CD4-positive, alpha-beta T cell (primary cell): ENCODE measurements around the gene BICD1. TPM values are rescaled to one million over a fixed set of nuclear protein-coding genes. Genes with fewer than 3 reads are reported as not detected.

Source experiments
- ATAC-seq: fragments of 200-7000 bp; cut with Tn5 transposase; one replicate; pipeline ENCODE4 v1.10.0; 2022; ENCODE audit warnings: mild to moderate bottlenecking; ENCODE audit not compliant: poor library complexity
- CTCF ChIA-PET: fragments of 350-600 bp; sonication (Branson Sonifier 250); formaldehyde crosslinking; loops from one replicate; lab custom pipeline; 2021; ENCODE audit warnings: antibody characterized with exemption, inconsistent platforms; lab: Charles Lee
- POLR2A ChIA-PET: fragments of 350-600 bp; sonication (Branson Sonifier 250); formaldehyde crosslinking; loops from one replicate; lab custom pipeline; 2021; ENCODE audit warnings: antibody characterized with exemption, inconsistent platforms; lab: Charles Lee
- DNase-seq, 14 experiments: peaks; one replicate each; pipeline ENCODE4 v3.0.0-alpha.2; 2013 to 2020; ENCODE audit warnings: mixed read lengths in 2 of 14
- H3K27ac ChIP-seq, 2 donors: one replicate each; pipeline versions ENCODE4 v1.5.1 to v1.7.0; 2013; ENCODE audit warnings: low read length in 2 of 2, low read depth in 1 of 2, mild to moderate bottlenecking in 1 of 2
- H3K27me3 ChIP-seq, 2 experiments: 1 replicate in 1 of 2; 2 replicates in 1 of 2; pipeline versions ENCODE4 v1.6.1 to v1.7.0; 2013; ENCODE audit warnings: low read length in 2 of 2, control low read depth in 1 of 2, mild to moderate bottlenecking in 1 of 2, moderate library complexity in 1 of 2; ENCODE audit not compliant: insufficient read depth in 2 of 2, control insufficient read depth in 1 of 2
- H3K36me3 ChIP-seq: one replicate; pipeline ENCODE4 v1.6.1; 2013; ENCODE audit warnings: low read length, control low read depth; ENCODE audit not compliant: insufficient read depth
- H3K4me1 ChIP-seq: one replicate; pipeline ENCODE4 v1.6.1; 2013; ENCODE audit warnings: low read length, control low read depth; ENCODE audit not compliant: insufficient read depth
- H3K4me3 ChIP-seq: one replicate; pipeline ENCODE4 v1.5.1; 2013; ENCODE audit warnings: mild to moderate bottlenecking, low read length, moderate library complexity
- H3K9me3 ChIP-seq, 2 experiments: 1 replicate in 1 of 2; 2 replicates in 1 of 2; pipeline versions ENCODE4 v1.6.1 to v1.7.0; 2013; ENCODE audit warnings: low read length in 2 of 2, mild to moderate bottlenecking in 2 of 2, control low read depth in 1 of 2, moderate library complexity in 1 of 2; ENCODE audit not compliant: control insufficient read depth in 1 of 2, insufficient read depth in 1 of 2
- H3K27ac Mint-ChIP-seq: one replicate; pipeline ENCODE4 v1.8.0; 2020; ENCODE audit warnings: mixed read lengths
- H3K27me3 Mint-ChIP-seq: one replicate; pipeline ENCODE4 v1.8.0; 2021; ENCODE audit warnings: mixed read lengths
- H3K36me3 Mint-ChIP-seq: one replicate; pipeline ENCODE4 v1.8.0; 2021; ENCODE audit warnings: low read depth, mixed read lengths
- H3K4me1 Mint-ChIP-seq: one replicate; pipeline ENCODE4 v1.8.0; 2021; ENCODE audit warnings: low read depth, mixed read lengths
- H3K4me3 Mint-ChIP-seq: one replicate; pipeline ENCODE4 v1.8.0; 2020; ENCODE audit warnings: mild to moderate bottlenecking, mixed read lengths
- H3K9me3 Mint-ChIP-seq: one replicate; pipeline ENCODE4 v1.8.0; 2020; ENCODE audit warnings: mixed read lengths
- CTCF ChIP-seq: fragments of 200-600 bp; IDR thresholded peaks from one replicate; pipeline ENCODE4 v1.8.0; 2022; ENCODE audit warnings: antibody characterized with exemption, mild to moderate bottlenecking
- intact Hi-C, 2 experiments: fragments of 100-400 bp; cut with DNase I in 1 of 2; cut with micrococcal nuclease in 1 of 2; formaldehyde crosslinking; loops; one replicate each; pipeline versions ENCODE4 v1.15.1 to v1.9.0; 2023 to 2025; cut with DNase I, micrococcal nuclease
- total RNA-seq, 174 experiments: library from RNA in 2 of 174; stranded (reverse) in 2 of 174; gene quantifications; one replicate each; pipeline ENCODE4 v1.2.3 and lab custom pipeline; 2021 to 2026

The BICD1 gene
- total RNA-seq, 2 experiments from 2014 or later = 13.5 to 14.3 TPM

- TF ChIP-seq CTCF = no peak
- CTCF ChIA-PET = no interaction called here
- H3K4me1 ChIP-seq = peaks cover 8% of the 10 kb centered on the region
- peak overlapping the region; percentile 91 for H3K27ac Mint-ChIP-seq
- DNase-seq (no peak), ATAC-seq (no peak)
- H3K27me3 Mint-ChIP-seq = no peaks in the 10 kb centered on the region
- peaks cover 9% of the 10 kb centered on the region for H3K36me3 Mint-ChIP-seq
- H3K4me3 ChIP-seq = no peak overlapping the region
- H3K27ac ChIP-seq = no peak overlapping the region
- no peaks in the 10 kb centered on the region for H3K9me3 Mint-ChIP-seq
- H3K4me3 Mint-ChIP-seq = no peak overlapping the region
- POLR2A ChIA-PET = no interaction called here
- H3K4me1 Mint-ChIP-seq = peaks cover 29% of the 10 kb centered on the region
- no peaks in the 10 kb centered on the region for H3K36me3 ChIP-seq
- intact Hi-C loops = no loop called here
- H3K9me3 ChIP-seq = peaks cover 0 to 6% of the 10 kb centered on the region in 2 experiments
- no peaks in the 10 kb centered on the region for H3K27me3 ChIP-seq
These were observed 164.4 kb downstream of the BICD1 start for GRCh38 chr12:32270818-32271710.

GRCh38 chr12:32272465-32272864 lies 165.8 kb downstream of the BICD1 start:
- peak overlapping the region; percentile 21 to 55 for H3K27ac ChIP-seq
- CTCF ChIA-PET = interaction anchor here (1.0 kb wide), 1 partner anchor 620 kb away, joined by 3 read pairs; no protein-coding TSS in a partner anchor
- POLR2A ChIA-PET = no interaction called here

GRCh38 chr12:32273063-32273522 lies 166.4 kb downstream of the BICD1 start:
- H3K9me3 ChIP-seq = peaks cover 0 to 6% of the 10 kb centered on the region in 2 experiments
- H3K4me1 ChIP-seq = peaks cover 8% of the 10 kb centered on the region
- ATAC-seq (peak; percentile 50), DNase-seq (peak in 4 of 14 experiments; percentile 17 to 31 (median 28))
- no peaks in the 10 kb centered on the region for H3K36me3 ChIP-seq
- H3K27ac Mint-ChIP-seq = peak overlapping the region; percentile 91
- no peaks in the 10 kb centered on the region for H3K27me3 ChIP-seq
- intact Hi-C loops = no loop called here
- H3K27me3 Mint-ChIP-seq = no peaks in the 10 kb centered on the region
- no peak for TF ChIP-seq CTCF
- no peak overlapping the region for H3K4me3 ChIP-seq
- peak overlapping the region in 1 of 2 donors; percentile 55 for H3K27ac ChIP-seq
- H3K9me3 Mint-ChIP-seq = no peaks in the 10 kb centered on the region
- H3K36me3 Mint-ChIP-seq = no peaks in the 10 kb centered on the region
- peaks cover 29% of the 10 kb centered on the region for H3K4me1 Mint-ChIP-seq
- ChIA-PET POLR2A (interaction anchor here (0.6 to 1.8 kb wide), 6 partner anchors 8 to 620 kb away, joined by 3 to 5 read pairs (median 3); partner anchors contain the start of genes AMN1 and RESF1), CTCF (no interaction called here)
- H3K4me3 Mint-ChIP-seq = peak overlapping the region; percentile 49

More at GRCh38 chr12:32272465-32272864, 165.8 kb downstream of the BICD1 start:
- TF ChIP-seq CTCF = no peak
- Mint-ChIP-seq H3K36me3 (peaks cover 3% of the 10 kb centered on the region), H3K9me3 (no peaks in the 10 kb centered on the region), H3K4me3 (peak overlapping the region; percentile 49), H3K27ac (peak overlapping the region; percentile 91), H3K4me1 (peaks cover 29% of the 10 kb centered on the region), H3K27me3 (no peaks in the 10 kb centered on the region)
- H3K4me1 ChIP-seq = peaks cover 8% of the 10 kb centered on the region
- DNase-seq (no peak), ATAC-seq (no peak)
- H3K36me3 ChIP-seq = no peaks in the 10 kb centered on the region
- intact Hi-C loops = no loop called here
- no peaks in the 10 kb centered on the region for H3K27me3 ChIP-seq
- no peak overlapping the region for H3K4me3 ChIP-seq
- H3K9me3 ChIP-seq = peaks cover 0 to 6% of the 10 kb centered on the region in 2 experiments
